Endothelial cell of umbilical vein (primary cell): Measurements from ENCODE around the gene FAM98C. TPM values are rescaled to one million over a fixed set of nuclear protein-coding genes. Genes with fewer than 3 reads are reported as not detected.

Source experiments
- BruUV-seq: library from RNA; stranded (reverse); fragments of 400-500 nt; replicated peaks from 2 replicates; lab custom pipeline; 2021; lab: Mats Ljungman, UMichigan
- CTCF ChIA-PET: fragments of 300-600, 350-600 bp; sonication (Branson Sonifier 250); formaldehyde crosslinking; loops from one replicate; lab custom pipeline; 2021; ENCODE audit warnings: antibody characterized with exemption, inconsistent platforms; lab: Charles Lee
- POLR2A ChIA-PET: fragments of 300-600, 350-600 bp; sonication (Branson Sonifier 250); formaldehyde crosslinking; loops from one replicate; lab custom pipeline; 2021; ENCODE audit warnings: antibody characterized with exemption, inconsistent platforms; lab: Charles Lee
- DNase-seq: peaks from one replicate; pipeline ENCODE4 v3.0.0-alpha.2; 2011; ENCODE audit warnings: low read depth, low spot score
- FAIRE-seq: peaks from 2 replicates; lab custom pipeline; 2011; peaks lifted over from hg19 to GRCh38; lab: Jason Lieb, UNC
- H2AFZ ChIP-seq: 2 replicates; pipeline ENCODE4 v1.6.0; 2012; ENCODE audit warnings: low read depth, low read length, control low read depth, inconsistent platforms
- H3K27ac ChIP-seq: 2 replicates; pipeline ENCODE4 v1.5.1; 2011; ENCODE audit warnings: low read depth, mild to moderate bottlenecking, control low read depth, low read length, moderate library complexity; ENCODE audit not compliant: insufficient read depth
- H3K27me3 ChIP-seq, 2 experiments: 2 replicates each; pipeline versions ENCODE4 v1.6.0 to v1.6.1; 2011; ENCODE audit warnings: low read length in 2 of 2, mixed read lengths in 1 of 2; ENCODE audit not compliant: control insufficient read depth in 2 of 2, insufficient read depth in 2 of 2
- H3K36me3 ChIP-seq, 2 experiments: 2 replicates in 1 of 2; 3 replicates in 1 of 2; pipeline ENCODE4 v1.5.1; 2011; ENCODE audit warnings: low read length in 2 of 2, mild to moderate bottlenecking in 1 of 2, moderate library complexity in 1 of 2; ENCODE audit not compliant: control insufficient read depth in 2 of 2, insufficient read depth in 2 of 2; ENCODE audit errors: extremely low read depth in 1 of 2
- H3K4me1 ChIP-seq: 3 replicates; pipeline ENCODE4 v1.5.1; 2011; ENCODE audit warnings: mild to moderate bottlenecking, low read length; ENCODE audit not compliant: control insufficient read depth, insufficient read depth; ENCODE audit errors: extremely low read depth
- H3K4me2 ChIP-seq: 2 replicates; pipeline ENCODE4 v1.6.1; 2011; ENCODE audit warnings: low read length, control low read depth, mixed read lengths; ENCODE audit not compliant: insufficient read depth
- H3K4me3 ChIP-seq, 3 experiments: fragments of 200-600 bp in 1 of 3; sonication (generic), shearing (Covaris generic) in 1 of 3; replicated peaks in 1 of 3; 2 replicates each; pipeline ENCODE4 v1.5.1; 2011 to 2016; ENCODE audit warnings: control low read depth in 3 of 3, low read length in 3 of 3, mild to moderate bottlenecking in 2 of 3, inconsistent platforms in 1 of 3, low read depth in 1 of 3, moderate library complexity in 1 of 3; ENCODE audit not compliant: insufficient read depth in 1 of 3
- H3K79me2 ChIP-seq: 2 replicates; pipeline ENCODE4 v1.6.0; 2012; ENCODE audit warnings: low read length, inconsistent platforms; ENCODE audit not compliant: control insufficient read depth, insufficient read depth
- H3K9ac ChIP-seq: replicated peaks from 2 replicates; pipeline ENCODE3; 2011; ENCODE audit warnings: low read length, control low read depth; ENCODE audit not compliant: insufficient read depth; ENCODE audit errors: extremely low read depth
- H3K9me1 ChIP-seq: replicated peaks from 3 replicates; pipeline ENCODE4 v1.6.0; 2011; ENCODE audit warnings: mild to moderate bottlenecking, low read length; ENCODE audit not compliant: control insufficient read depth, insufficient read depth; ENCODE audit errors: extremely low read depth
- H3K9me3 ChIP-seq: replicated peaks from 2 replicates; pipeline ENCODE4 v1.5.1; 2012; ENCODE audit warnings: low read length, inconsistent platforms; ENCODE audit not compliant: control insufficient read depth, insufficient read depth
- H4K20me1 ChIP-seq: replicated peaks from 2 replicates; pipeline ENCODE3; 2011; ENCODE audit warnings: mild to moderate bottlenecking, low read length; ENCODE audit not compliant: control insufficient read depth, insufficient read depth; ENCODE audit errors: extremely low read depth
- EZH2 ChIP-seq: IDR thresholded peaks from 2 replicates; pipeline ENCODE4 v1.6.1; 2012; ENCODE audit warnings: borderline replicate concordance, low read depth, mild to moderate bottlenecking, moderate library complexity, low read length, inconsistent platforms; ENCODE audit not compliant: severe bottlenecking
- FOS ChIP-seq: IDR thresholded peaks from 2 replicates; pipeline ENCODE4 v1.6.1; 2011; ENCODE audit warnings: mild to moderate bottlenecking, low read length, moderate library complexity, borderline replicate concordance; ENCODE audit not compliant: insufficient read depth
- GATA2 ChIP-seq: IDR thresholded peaks from 2 replicates; pipeline ENCODE4 v1.7.0; 2011; ENCODE audit warnings: low read depth, mild to moderate bottlenecking, moderate library complexity, mixed read lengths, low read length; ENCODE audit not compliant: insufficient read length, insufficient read depth
- JUN ChIP-seq: IDR thresholded peaks from 2 replicates; pipeline ENCODE4 v1.6.1; 2011; ENCODE audit warnings: borderline replicate concordance, low read depth; ENCODE audit not compliant: insufficient read length, insufficient read depth
- MYC ChIP-seq: IDR thresholded peaks from one replicate; pipeline ENCODE4 v1.6.1; 2011; ENCODE audit warnings: mild to moderate bottlenecking, low read depth, low read length
- POLR2A ChIP-seq: IDR thresholded peaks from 2 replicates; pipeline ENCODE4 v1.6.1; 2012; ENCODE audit warnings: low read depth, mild to moderate bottlenecking, control low read depth, low read length
- POLR2AphosphoS5 ChIP-seq: IDR thresholded peaks from 2 replicates; pipeline ENCODE4 v1.6.1; 2012; ENCODE audit warnings: low read depth, mild to moderate bottlenecking, control low read depth, low read length, moderate library complexity; ENCODE audit not compliant: insufficient read depth
- dilution Hi-C: fragments of 300-500 bp; cut with MboI; formaldehyde crosslinking; loops from one replicate; pipeline ENCODE4 v1.15.0; 2019; ENCODE audit warnings: low sequenced_read_pairs; ENCODE audit not compliant: extremely low pct_ligation_motif_present
- intact Hi-C: fragments of 100-400 bp; cut with micrococcal nuclease; formaldehyde crosslinking; loops from one replicate; pipeline ENCODE4 v1.10.0; 2022
- polyA plus RNA-seq, 4 experiments: library from polyadenylated mRNA; depleted of rRNA in 3 of 4; stranded (reverse) in 3 of 4; unstranded in 1 of 4; fragments of >200 nt; gene quantifications; 2 replicates each; pipeline versions ENCODE4 v1.2.1 to v1.2.3, GENCODE V29; 2011 to 2012; ENCODE audit warnings: missing spikeins in 1 of 4
- total RNA-seq: library from RNA; stranded (reverse); gene quantifications from 2 replicates; pipeline ENCODE4 v1.2.3, GENCODE V29; 2021
- TF ChIP-seq, protein P1 (sequence below): IDR thresholded peaks from 2 replicates; pipeline ENCODE4 v1.6.1; 2011; ENCODE audit not compliant: insufficient read depth, insufficient read length
- TF ChIP-seq, protein P2 (sequence below), 2 donors: IDR thresholded peaks; 1 replicate in 1 of 2; 2 replicates in 1 of 2; pipeline ENCODE4 v1.5.1; 2011; ENCODE audit warnings: low read length in 2 of 2, mild to moderate bottlenecking in 2 of 2, moderate library complexity in 2 of 2, control low read depth in 1 of 2, inconsistent platforms in 1 of 2, low read depth in 1 of 2; ENCODE audit not compliant: insufficient read depth in 1 of 2; ENCODE audit errors: extremely low read depth in 1 of 2

FAM98C gene
- total and polyA plus RNA-seq, 2 donors (not counting 3 experiments of a cell fraction or from before 2014, with no cell fraction given), result 12.6 to 13.0 TPM

DNA sequence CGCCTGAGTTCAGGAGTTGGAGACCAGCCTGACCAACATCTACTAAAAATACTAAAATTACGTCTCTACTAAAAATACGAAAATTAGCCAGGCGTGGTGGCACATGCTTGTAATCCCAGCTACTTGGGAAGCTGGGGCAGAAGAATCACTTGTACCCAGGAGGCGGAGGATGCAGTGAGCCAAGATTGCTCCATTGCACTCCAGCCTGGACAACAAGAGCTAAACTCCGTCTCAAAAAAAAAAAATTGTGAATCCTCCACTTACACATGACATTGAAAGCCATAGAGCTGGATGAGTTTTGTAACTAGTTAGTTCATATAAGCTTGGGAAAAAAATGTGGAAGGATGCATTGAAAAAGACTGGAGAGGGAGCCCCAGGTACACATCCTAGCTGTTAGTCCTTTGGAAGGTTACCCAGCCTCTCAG, 29.0 kb upstream of the FAM98C start:
- no peaks in the 10 kb centered on the region for H4K20me1 ChIP-seq
- peaks cover 0 to 9% of the 10 kb centered on the region in 2 experiments for H3K36me3 ChIP-seq
- no peaks in the 10 kb centered on the region for H3K9me3 ChIP-seq
- H3K27me3 ChIP-seq, result peaks cover 4 to 6% of the 10 kb centered on the region in 2 experiments
- intact Hi-C loops, result loop anchor here (1.0 to 2.0 kb wide), 5 partner anchors 12 to 130 kb away; partner anchors contain the start of genes CATSPERG, FAM98C, GGN and SPRED3
- peak overlapping the region; percentile 24 to 61 (median 46) for H3K4me3 ChIP-seq
- H3K79me2 ChIP-seq, result peaks cover 27% of the 10 kb centered on the region
- ChIA-PET CTCF (interaction anchor here (0.6 to 1.8 kb wide), 19 partner anchors 11 to 557 kb away, joined by 3 to 20 read pairs (median 4); partner anchors contain the start of genes CATSPERG, FAM98C, GGN and MRPS12), POLR2A (interaction anchor here (0.9 to 1.9 kb wide), 5 partner anchors 12 to 38 kb away, joined by 3 to 39 read pairs (median 9); partner anchors contain the start of genes CATSPERG, FAM98C, GGN and SPRED3)
- TF ChIP-seq POLR2AphosphoS5 (no peak), EZH2 (no peak), POLR2A (no peak), FOS (no peak), GATA2 (no peak), MYC (no peak), JUN (no peak)
- TF ChIP-seq, protein P1, sequence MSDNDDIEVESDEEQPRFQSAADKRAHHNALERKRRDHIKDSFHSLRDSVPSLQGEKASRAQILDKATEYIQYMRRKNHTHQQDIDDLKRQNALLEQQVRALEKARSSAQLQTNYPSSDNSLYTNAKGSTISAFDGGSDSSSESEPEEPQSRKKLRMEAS, result no peak
- TF ChIP-seq, protein P2, sequence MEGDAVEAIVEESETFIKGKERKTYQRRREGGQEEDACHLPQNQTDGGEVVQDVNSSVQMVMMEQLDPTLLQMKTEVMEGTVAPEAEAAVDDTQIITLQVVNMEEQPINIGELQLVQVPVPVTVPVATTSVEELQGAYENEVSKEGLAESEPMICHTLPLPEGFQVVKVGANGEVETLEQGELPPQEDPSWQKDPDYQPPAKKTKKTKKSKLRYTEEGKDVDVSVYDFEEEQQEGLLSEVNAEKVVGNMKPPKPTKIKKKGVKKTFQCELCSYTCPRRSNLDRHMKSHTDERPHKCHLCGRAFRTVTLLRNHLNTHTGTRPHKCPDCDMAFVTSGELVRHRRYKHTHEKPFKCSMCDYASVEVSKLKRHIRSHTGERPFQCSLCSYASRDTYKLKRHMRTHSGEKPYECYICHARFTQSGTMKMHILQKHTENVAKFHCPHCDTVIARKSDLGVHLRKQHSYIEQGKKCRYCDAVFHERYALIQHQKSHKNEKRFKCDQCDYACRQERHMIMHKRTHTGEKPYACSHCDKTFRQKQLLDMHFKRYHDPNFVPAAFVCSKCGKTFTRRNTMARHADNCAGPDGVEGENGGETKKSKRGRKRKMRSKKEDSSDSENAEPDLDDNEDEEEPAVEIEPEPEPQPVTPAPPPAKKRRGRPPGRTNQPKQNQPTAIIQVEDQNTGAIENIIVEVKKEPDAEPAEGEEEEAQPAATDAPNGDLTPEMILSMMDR (IDR thresholded peaks at IDR 0.05; ENCODE audit: extremely low read depth in 1 of 2, insufficient read depth in 1 of 2, low read depth in 1 of 2, low read length in 2 of 2), result no peak
- DNase-seq (no peak), FAIRE-seq (no peak)
- H3K4me1 ChIP-seq, result peaks cover 14% of the 10 kb centered on the region
- peak overlapping the region; percentile 86 for H3K4me2 ChIP-seq
- BruUV-seq, result TSS peak; percentile 69
- dilution Hi-C loops, result no loop called here
- peak overlapping the region; percentile 59 for H3K9ac ChIP-seq
- H3K27ac ChIP-seq, result peak overlapping the region; percentile 54
- H2AFZ ChIP-seq, result peak overlapping the region; percentile 98
- H3K9me1 ChIP-seq, result no peaks in the 10 kb centered on the region
